CD4-positive, alpha-beta memory T cell (primary cell): Measurements from ENCODE around the gene TAPT1. TPM values are rescaled to one million over a fixed set of nuclear protein-coding genes. Genes with fewer than 3 reads are reported as not detected.

Source experiments
- CTCF ChIA-PET: fragments of 350-600 bp; sonication (Branson Sonifier 250); formaldehyde crosslinking; loops from one replicate; lab custom pipeline; 2021; ENCODE audit warnings: inconsistent platforms; ENCODE audit not compliant: partially characterized antibody; lab: Charles Lee
- POLR2A ChIA-PET: fragments of 350-600 bp; sonication (Branson Sonifier 250); formaldehyde crosslinking; loops from one replicate; lab custom pipeline; 2021; ENCODE audit not compliant: partially characterized antibody; lab: Charles Lee
- DNase-seq, 5 donors: peaks; one replicate each; pipeline versions ENCODE4 v3.0.0 to v3.0.0-alpha.2; 2020 to 2022; ENCODE audit warnings: mixed read lengths in 1 of 5
- H3K27ac ChIP-seq: one replicate; pipeline ENCODE4 v1.7.0; 2013; ENCODE audit warnings: low read depth, low read length
- H3K27me3 ChIP-seq: 2 replicates; pipeline ENCODE4 v1.7.0; 2013; ENCODE audit warnings: mild to moderate bottlenecking, low read length, moderate library complexity; ENCODE audit not compliant: insufficient read depth
- H3K36me3 ChIP-seq: 2 replicates; pipeline ENCODE4 v1.7.0; 2013; ENCODE audit warnings: mild to moderate bottlenecking, low read length, moderate library complexity; ENCODE audit not compliant: insufficient read depth
- H3K4me1 ChIP-seq: 2 replicates; pipeline ENCODE4 v1.7.0; 2013; ENCODE audit warnings: mild to moderate bottlenecking, low read length, moderate library complexity; ENCODE audit not compliant: insufficient read depth
- H3K4me3 ChIP-seq, 2 donors: one replicate each; pipeline ENCODE4 v1.7.0; 2013; ENCODE audit warnings: low read length in 2 of 2, mild to moderate bottlenecking in 1 of 2
- H3K9me3 ChIP-seq, 2 donors: one replicate each; pipeline ENCODE4 v1.7.0; 2013; ENCODE audit warnings: low read length in 2 of 2, control low read depth in 1 of 2; ENCODE audit not compliant: control insufficient read depth in 1 of 2
- H3K27ac Mint-ChIP-seq, 7 donors: one replicate each; pipeline ENCODE4 v1.8.0; 2020 to 2021; ENCODE audit warnings: mixed read lengths in 7 of 7, mild to moderate bottlenecking in 6 of 7, inconsistent platforms in 3 of 7, moderate library complexity in 3 of 7
- H3K27me3 Mint-ChIP-seq, 2 donors: one replicate each; pipeline ENCODE4 v1.8.0; 2020 to 2021; ENCODE audit warnings: mixed read lengths in 2 of 2
- H3K36me3 Mint-ChIP-seq, 2 donors: one replicate each; pipeline ENCODE4 v1.8.0; 2020 to 2021; ENCODE audit warnings: mixed read lengths in 2 of 2, inconsistent platforms in 1 of 2, mild to moderate bottlenecking in 1 of 2
- H3K4me1 Mint-ChIP-seq, 4 donors: one replicate each; pipeline ENCODE4 v1.8.0; 2020 to 2021; ENCODE audit warnings: mixed read lengths in 4 of 4, mild to moderate bottlenecking in 1 of 4
- H3K4me3 Mint-ChIP-seq, 8 donors: one replicate each; pipeline ENCODE4 v1.8.0; 2020 to 2021; ENCODE audit warnings: mixed read lengths in 8 of 8, mild to moderate bottlenecking in 7 of 8, moderate library complexity in 6 of 8, inconsistent platforms in 3 of 8
- H3K9me3 Mint-ChIP-seq, 8 donors: one replicate each; pipeline ENCODE4 v1.8.0; 2020 to 2021; ENCODE audit warnings: mixed read lengths in 8 of 8, mild to moderate bottlenecking in 5 of 8, inconsistent platforms in 3 of 8, moderate library complexity in 1 of 8
- intact Hi-C: fragments of 100-400 bp; cut with micrococcal nuclease; formaldehyde crosslinking; loops from one replicate; pipeline ENCODE4 v1.15.1; 2023
- polyA plus RNA-seq, 2 donors: library from polyadenylated mRNA; unstranded; fragments of 300-500 nt; fragmentation: Illumina TruSeq; gene quantifications; one replicate each; pipeline ENCODE4 v1.2.3, GENCODE V29; 2021
- total RNA-seq, 2 experiments: library from RNA; stranded (reverse); gene quantifications; one replicate each; pipeline ENCODE4 v1.2.3, GENCODE V29; 2021

The TAPT1 gene
- total and polyA plus RNA-seq, 4 experiments from 2014 or later, result 27.0 to 57.5 (median 41.1) TPM

- no peaks in the 10 kb centered on the region for H3K9me3 Mint-ChIP-seq
- H3K27ac ChIP-seq, result no peak overlapping the region
- no peaks in the 10 kb centered on the region for H3K36me3 ChIP-seq
- intact Hi-C loops, result no loop called here
- H3K27me3 ChIP-seq, result no peaks in the 10 kb centered on the region
- H3K4me3 Mint-ChIP-seq, result no peak overlapping the region
- H3K27ac Mint-ChIP-seq, result no peak overlapping the region
- peaks cover 0 to 3% of the 10 kb centered on the region in 2 donors for H3K27me3 Mint-ChIP-seq
- no peaks in the 10 kb centered on the region for H3K9me3 ChIP-seq
- H3K36me3 Mint-ChIP-seq, result peaks cover 0 to 3% of the 10 kb centered on the region in 2 donors
- CTCF ChIA-PET, result interaction anchor here (2.3 kb wide), 1 partner anchor 31 kb away, joined by 6 read pairs; no protein-coding TSS in a partner anchor
- no peak for DNase-seq
- no peaks in the 10 kb centered on the region for H3K4me1 ChIP-seq
- H3K4me1 Mint-ChIP-seq, result peaks cover 5 to 7% (median 6%) of the 10 kb centered on the region in 4 donors
- POLR2A ChIA-PET, result no interaction called here
- no peak overlapping the region for H3K4me3 ChIP-seq
Observed at GRCh38 chr4:16236402-16237023, 10.2 kb upstream of the TAPT1 start.

- no peak for DNase-seq
- no peaks in the 10 kb centered on the region for H3K4me1 ChIP-seq
- Mint-ChIP-seq H3K4me3 (no peak overlapping the region), H3K4me1 (peaks cover 3 to 16% (median 10%) of the 10 kb centered on the region in 4 donors), H3K9me3 (peaks cover 0 to 2% (median 0%) of the 10 kb centered on the region in 8 donors), H3K36me3 (no peaks in the 10 kb centered on the region), H3K27ac (no peak overlapping the region), H3K27me3 (peaks cover 0 to 3% of the 10 kb centered on the region in 2 donors)
- no peak overlapping the region for H3K4me3 ChIP-seq
- intact Hi-C loops, result no loop called here
- H3K36me3 ChIP-seq, result no peaks in the 10 kb centered on the region
- H3K9me3 ChIP-seq, result no peaks in the 10 kb centered on the region
- no peak overlapping the region for H3K27ac ChIP-seq
- no peaks in the 10 kb centered on the region for H3K27me3 ChIP-seq
- POLR2A ChIA-PET, result no interaction called here
- CTCF ChIA-PET, result interaction anchor here (2.3 kb wide), 1 partner anchor 30 kb away, joined by 6 read pairs; no protein-coding TSS in a partner anchor
Observed at GRCh38 chr4:16235209-16235608, 8.9 kb upstream of the TAPT1 start.

GRCh38 chr4:16233569-16234177 lies 7.4 kb upstream of the TAPT1 start:
- intact Hi-C loops, result no loop called here
- no peaks in the 10 kb centered on the region for H3K4me1 ChIP-seq
- no peaks in the 10 kb centered on the region for H3K36me3 ChIP-seq
- H3K27ac ChIP-seq, result no peak overlapping the region
- Mint-ChIP-seq H3K9me3 (peaks cover 0 to 2% (median 0%) of the 10 kb centered on the region in 8 donors), H3K27me3 (peaks cover 0 to 3% of the 10 kb centered on the region in 2 donors), H3K4me1 (peaks cover 5 to 25% (median 11%) of the 10 kb centered on the region in 4 donors), H3K4me3 (no peak overlapping the region), H3K36me3 (no peaks in the 10 kb centered on the region), H3K27ac (no peak overlapping the region)
- no peaks in the 10 kb centered on the region for H3K27me3 ChIP-seq
- no peak overlapping the region for H3K4me3 ChIP-seq
- ChIA-PET POLR2A (no interaction called here), CTCF (interaction anchor here (1.4 kb wide), 1 partner anchor 28 kb away, joined by 3 read pairs; no protein-coding TSS in a partner anchor)
- no peak for DNase-seq
- H3K9me3 ChIP-seq, result no peaks in the 10 kb centered on the region

GRCh38 chr4:16231570-16232245 lies 5.4 kb upstream of the TAPT1 start:
- peaks cover 0 to 5% of the 10 kb centered on the region in 2 donors for H3K36me3 Mint-ChIP-seq
- POLR2A ChIA-PET, result no interaction called here
- H3K9me3 ChIP-seq, result no peaks in the 10 kb centered on the region
- H3K4me3 ChIP-seq, result no peak overlapping the region
- no peaks in the 10 kb centered on the region for H3K27me3 ChIP-seq
- intact Hi-C loops, result no loop called here
- H3K27me3 Mint-ChIP-seq, result no peaks in the 10 kb centered on the region
- no peak overlapping the region for H3K27ac ChIP-seq
- CTCF ChIA-PET, result interaction anchor here (0.9 kb wide), 1 partner anchor 32 kb away, joined by 3 read pairs; no protein-coding TSS in a partner anchor
- H3K4me1 Mint-ChIP-seq, result peaks cover 7 to 38% (median 19%) of the 10 kb centered on the region in 4 donors
- no peak overlapping the region for H3K4me3 Mint-ChIP-seq
- no peaks in the 10 kb centered on the region for H3K36me3 ChIP-seq
- peaks cover 9% of the 10 kb centered on the region for H3K4me1 ChIP-seq
- H3K9me3 Mint-ChIP-seq, result peaks cover 0 to 4% (median 0%) of the 10 kb centered on the region in 8 donors
- H3K27ac Mint-ChIP-seq, result peak overlapping the region in 2 of 7 donors; percentile 1 to 8
- DNase-seq, result no peak

GRCh38 chr4:16230308-16230707 lies 4.0 kb upstream of the TAPT1 start:
- Histone ChIP-seq H3K4me3 (no peak overlapping the region), H3K36me3 (no peaks in the 10 kb centered on the region), H3K27me3 (no peaks in the 10 kb centered on the region), H3K27ac (no peak overlapping the region), H3K4me1 (peaks cover 13% of the 10 kb centered on the region), H3K9me3 (no peaks in the 10 kb centered on the region)
- intact Hi-C loops, result no loop called here
- Mint-ChIP-seq H3K27me3 (no peaks in the 10 kb centered on the region), H3K4me1 (peaks cover 7 to 43% (median 20%) of the 10 kb centered on the region in 4 donors), H3K36me3 (peaks cover 0 to 8% of the 10 kb centered on the region in 2 donors), H3K27ac (peak overlapping the region in 4 of 7 donors; percentile 2 to 44 (median 36)), H3K4me3 (no peak overlapping the region), H3K9me3 (peaks cover 0 to 4% (median 0%) of the 10 kb centered on the region in 8 donors)
- CTCF ChIA-PET, result no interaction called here
- POLR2A ChIA-PET, result no interaction called here
- no peak for DNase-seq

- peaks cover 0 to 10% of the 10 kb centered on the region in 2 donors for H3K36me3 Mint-ChIP-seq
- Histone ChIP-seq H3K36me3 (no peaks in the 10 kb centered on the region), H3K4me1 (peaks cover 20% of the 10 kb centered on the region), H3K27ac (no peak overlapping the region), H3K4me3 (no peak overlapping the region), H3K27me3 (no peaks in the 10 kb centered on the region), H3K9me3 (no peaks in the 10 kb centered on the region)
- peaks cover 0 to 4% (median 0%) of the 10 kb centered on the region in 8 donors for H3K9me3 Mint-ChIP-seq
- H3K4me1 Mint-ChIP-seq, result peaks cover 14 to 50% (median 27%) of the 10 kb centered on the region in 4 donors
- ChIA-PET POLR2A (no interaction called here), CTCF (no interaction called here)
- peak overlapping the region in 3 of 7 donors; percentile 28 to 63 (median 33) for H3K27ac Mint-ChIP-seq
- no peaks in the 10 kb centered on the region for H3K27me3 Mint-ChIP-seq
- no peak overlapping the region for H3K4me3 Mint-ChIP-seq
- no peak for DNase-seq
- intact Hi-C loops, result loop anchor here (5.0 to 10.0 kb wide), 5 partner anchors 455 to 1795 kb away; partner anchors contain the start of genes CD38, CPEB2, DCAF16 and LCORL
Observed at GRCh38 chr4:16229604-16230003, 3.3 kb upstream of the TAPT1 start.
